22Rv1 (cell line): Measurements from ENCODE around the gene KIAA0586.
"Not testable (repeated sequence)": the region's sequence is repeated elsewhere in the genome, so short reads cannot be mapped to it uniquely, and the experiment has no call there.

Experiments
- H3K27ac ChIP-seq: fragments of 450-650 bp; 2 replicates; pipeline ENCODE4 v1.5.1; 2017
- ZFX ChIP-seq: fragments of 450-650 bp; IDR thresholded peaks from 2 replicates; pipeline ENCODE4 v1.6.1; 2017; ENCODE audit warnings: antibody characterized with exemption, borderline replicate concordance
- TF ChIP-seq, protein P1 (sequence below): fragments of 450-650 bp; IDR thresholded peaks from 2 replicates; pipeline ENCODE4 v1.5.1; 2017; ENCODE audit warnings: mild to moderate bottlenecking

The KIAA0586 gene

DNA sequence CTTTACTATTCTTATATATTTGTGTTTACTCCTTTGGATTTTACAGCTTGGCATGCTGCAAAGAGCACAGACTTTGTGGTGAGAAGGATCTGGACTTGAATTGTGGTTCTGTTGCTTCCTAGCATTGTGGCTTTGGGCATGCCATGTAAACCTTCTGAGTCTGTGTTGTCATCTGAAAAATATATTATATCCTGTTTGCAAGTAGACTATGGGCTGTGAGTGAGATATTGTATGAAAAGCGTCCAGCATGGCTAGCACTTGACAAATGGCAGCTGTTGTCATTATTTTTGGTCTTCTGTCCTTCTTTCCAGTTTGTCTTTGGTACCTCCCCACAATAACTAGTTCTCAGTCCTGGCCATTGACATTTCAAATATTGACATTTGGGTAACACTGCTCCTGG lies 148.4 kb downstream of the KIAA0586 start:
- no peak overlapping the region for H3K27ac ChIP-seq
- TF ChIP-seq ZFX: no peak
- TF ChIP-seq, protein P1, sequence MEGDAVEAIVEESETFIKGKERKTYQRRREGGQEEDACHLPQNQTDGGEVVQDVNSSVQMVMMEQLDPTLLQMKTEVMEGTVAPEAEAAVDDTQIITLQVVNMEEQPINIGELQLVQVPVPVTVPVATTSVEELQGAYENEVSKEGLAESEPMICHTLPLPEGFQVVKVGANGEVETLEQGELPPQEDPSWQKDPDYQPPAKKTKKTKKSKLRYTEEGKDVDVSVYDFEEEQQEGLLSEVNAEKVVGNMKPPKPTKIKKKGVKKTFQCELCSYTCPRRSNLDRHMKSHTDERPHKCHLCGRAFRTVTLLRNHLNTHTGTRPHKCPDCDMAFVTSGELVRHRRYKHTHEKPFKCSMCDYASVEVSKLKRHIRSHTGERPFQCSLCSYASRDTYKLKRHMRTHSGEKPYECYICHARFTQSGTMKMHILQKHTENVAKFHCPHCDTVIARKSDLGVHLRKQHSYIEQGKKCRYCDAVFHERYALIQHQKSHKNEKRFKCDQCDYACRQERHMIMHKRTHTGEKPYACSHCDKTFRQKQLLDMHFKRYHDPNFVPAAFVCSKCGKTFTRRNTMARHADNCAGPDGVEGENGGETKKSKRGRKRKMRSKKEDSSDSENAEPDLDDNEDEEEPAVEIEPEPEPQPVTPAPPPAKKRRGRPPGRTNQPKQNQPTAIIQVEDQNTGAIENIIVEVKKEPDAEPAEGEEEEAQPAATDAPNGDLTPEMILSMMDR: no peak

DNA sequence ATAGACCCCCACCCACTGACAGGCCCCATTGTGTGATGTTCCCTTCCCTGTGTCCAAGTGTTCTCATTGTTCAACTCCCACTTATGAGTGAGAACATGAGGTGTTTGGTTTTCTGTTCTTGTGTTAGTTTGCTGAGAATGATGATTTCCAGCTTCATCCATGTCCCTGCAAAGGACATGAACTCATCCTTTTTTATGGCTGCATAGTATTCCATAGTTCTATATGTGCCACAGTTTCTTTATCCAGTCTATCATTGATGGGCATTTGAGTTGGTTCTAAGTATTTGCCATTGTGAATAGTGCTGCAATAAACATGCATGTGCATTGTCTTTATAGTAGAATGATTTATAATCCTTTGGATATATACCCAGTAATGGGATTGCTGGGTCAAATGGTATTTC lies 152.5 kb downstream of the KIAA0586 start:
- not testable (repeated sequence) for H3K27ac ChIP-seq

DNA sequence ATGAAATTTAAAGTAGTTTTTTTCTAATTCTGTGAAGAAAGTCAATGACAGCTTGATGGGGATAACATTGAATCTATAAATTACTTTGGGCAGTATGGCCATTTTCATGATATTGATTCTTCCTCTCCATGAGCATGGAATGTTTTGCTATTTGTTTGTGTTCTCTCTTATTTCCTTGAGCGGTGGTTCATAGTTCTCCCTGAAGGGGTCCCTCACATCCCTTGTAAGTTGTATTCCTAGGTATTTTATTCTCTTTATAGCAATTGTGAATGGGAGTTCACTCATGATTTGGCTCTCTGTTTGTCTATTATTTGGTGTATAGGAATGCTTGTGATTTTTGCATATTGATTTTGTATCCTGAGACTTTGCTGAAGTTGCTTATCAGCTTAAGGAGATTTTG lies 153.9 kb downstream of the KIAA0586 start:
- not testable (repeated sequence) for H3K27ac ChIP-seq

DNA sequence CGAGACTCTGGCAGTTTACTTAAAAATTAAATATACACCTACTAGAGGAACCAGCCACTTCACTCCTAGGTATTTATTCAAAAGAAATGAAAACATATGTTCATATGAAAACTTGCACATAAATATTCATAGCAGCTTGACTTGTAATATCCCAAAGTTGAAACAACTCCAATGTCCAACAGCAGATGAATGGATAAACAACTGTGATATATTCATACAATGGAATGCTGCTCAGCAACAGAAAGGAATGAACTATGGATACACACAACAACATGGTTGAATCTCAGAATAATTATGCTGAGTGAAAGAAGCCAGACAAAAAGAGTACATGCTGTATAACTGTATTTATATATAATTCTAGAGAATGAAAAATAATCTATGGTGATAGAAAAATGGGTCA lies 156.9 kb downstream of the KIAA0586 start:
- no peak overlapping the region for H3K27ac ChIP-seq
- TF ChIP-seq ZFX: no peak
- TF ChIP-seq, protein P1: no peak

DNA sequence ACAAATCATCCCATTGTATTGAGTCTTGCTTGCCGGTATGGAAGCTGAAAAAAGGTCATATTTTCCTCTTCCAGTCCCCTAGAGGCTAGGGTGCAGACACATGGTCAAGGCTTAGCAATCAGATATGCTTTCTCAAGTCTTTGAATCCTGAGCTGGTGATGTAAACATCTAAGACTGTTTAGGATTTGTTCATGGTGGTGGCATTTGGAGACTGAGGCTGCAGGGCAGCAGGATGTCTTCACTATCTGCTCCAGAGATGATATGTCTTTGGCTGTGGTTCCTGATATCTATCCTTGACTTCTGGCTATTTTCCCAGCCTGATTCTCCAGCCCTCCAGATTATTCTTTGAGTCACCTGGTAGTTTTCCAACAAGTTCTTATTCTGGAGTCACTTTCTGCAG lies 159.8 kb downstream of the KIAA0586 start:
- no peak for TF ChIP-seq ZFX
- TF ChIP-seq, protein P1: no peak
- no peak overlapping the region for H3K27ac ChIP-seq

DNA sequence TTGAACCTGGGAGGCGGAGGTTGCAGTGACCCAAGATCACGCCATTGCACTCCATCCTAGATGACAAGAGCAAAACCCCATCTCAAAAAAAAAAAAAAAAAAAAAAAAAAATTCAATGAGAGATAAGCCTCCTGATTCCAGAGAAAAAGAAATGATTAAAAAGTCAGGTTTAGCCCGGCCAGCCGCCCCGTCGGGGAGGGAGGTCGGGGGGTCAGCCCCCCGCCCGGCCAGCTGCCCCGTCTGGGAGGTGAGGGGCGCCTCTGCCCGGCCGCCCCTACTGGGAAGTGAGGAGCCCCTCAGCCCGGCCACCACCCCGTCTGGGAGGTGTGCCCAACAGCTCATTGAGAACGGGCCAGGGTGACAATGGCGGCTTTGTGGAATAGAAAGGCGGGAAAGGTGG lies 160.8 kb downstream of the KIAA0586 start:
- H3K27ac ChIP-seq: not testable (repeated sequence)

DNA sequence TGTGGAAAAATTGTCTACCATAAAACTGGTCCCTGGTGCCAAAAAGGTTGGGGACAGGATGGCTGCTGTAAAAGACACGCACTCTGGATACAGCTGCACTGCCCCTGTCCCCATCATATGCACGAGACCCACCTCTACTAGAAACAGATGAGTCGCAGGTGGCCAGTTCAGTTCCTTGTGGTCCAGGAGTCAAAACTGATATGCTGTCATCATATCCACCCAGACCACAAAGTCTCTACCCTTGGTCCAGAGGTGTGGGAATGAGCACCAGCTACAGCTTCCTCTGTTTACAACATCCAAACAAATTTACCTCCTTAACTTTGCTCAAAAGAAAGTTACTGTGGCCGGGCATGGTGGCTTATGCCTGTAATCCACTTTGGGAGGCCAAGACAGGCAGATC lies 166.5 kb downstream of the KIAA0586 start:
- no peak overlapping the region for H3K27ac ChIP-seq
- TF ChIP-seq, protein P1: no peak
- no peak for TF ChIP-seq ZFX

DNA sequence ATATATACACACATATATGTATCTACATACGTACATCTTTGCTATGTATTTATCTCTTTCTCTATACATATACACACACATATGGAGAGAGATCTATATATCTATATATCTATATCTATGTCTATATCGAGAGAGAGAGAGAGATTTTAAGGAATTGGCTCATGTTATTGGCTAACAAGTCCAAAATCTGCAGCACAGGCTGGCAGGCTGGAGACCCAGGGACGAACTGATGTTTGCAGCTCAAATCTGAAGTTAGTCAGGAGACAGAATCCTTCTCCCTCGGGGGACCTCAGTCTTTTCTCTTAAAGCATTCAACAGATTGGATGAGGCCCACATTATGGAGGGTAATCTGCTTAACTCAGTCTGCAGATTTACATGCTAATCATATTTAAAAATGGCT lies 169.5 kb downstream of the KIAA0586 start:
- H3K27ac ChIP-seq: no peak overlapping the region
- TF ChIP-seq, protein P1: no peak
- no peak for TF ChIP-seq ZFX

DNA sequence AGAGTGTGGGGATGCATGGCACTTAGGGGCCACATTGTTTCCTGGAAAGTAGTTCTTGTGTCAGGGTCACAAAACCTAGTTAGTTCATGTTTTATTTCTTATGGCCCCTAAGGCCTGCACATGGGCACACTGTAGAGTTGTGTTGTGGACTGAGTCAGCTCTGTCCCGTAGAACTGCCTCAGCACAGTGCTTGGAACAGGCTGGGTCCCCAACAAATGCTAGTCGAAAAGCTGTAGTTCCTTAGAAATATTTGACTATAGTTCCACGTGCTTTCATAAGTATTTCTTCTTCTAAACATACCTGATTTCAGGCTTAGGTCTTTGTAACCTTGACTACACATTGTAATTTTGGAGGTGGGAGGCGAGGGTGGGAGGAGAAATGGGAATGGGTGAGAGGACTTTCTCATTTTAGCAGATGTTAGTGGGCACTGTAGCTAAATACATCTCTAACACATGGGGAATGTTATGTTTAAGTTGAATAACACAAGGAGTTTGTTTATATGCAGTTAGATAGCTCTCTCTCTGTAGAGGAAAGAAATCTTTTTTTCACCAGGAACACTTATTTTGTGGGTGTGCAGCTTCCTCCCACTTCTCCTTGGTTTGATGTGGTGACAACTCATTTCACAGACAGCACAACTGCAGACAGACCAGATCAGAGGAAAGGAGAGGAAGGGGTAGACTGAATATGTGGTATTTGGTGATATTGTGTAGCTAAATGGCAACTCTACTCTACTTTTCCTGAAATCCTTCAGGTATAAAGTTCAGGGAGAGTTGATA lies 170.7 kb downstream of the KIAA0586 start:
- no peak overlapping the region for H3K27ac ChIP-seq
- TF ChIP-seq, protein P1: no peak
- no peak for TF ChIP-seq ZFX
